ENCODE measurements around the gene VAPB.

VAPB gene

GRCh38 chr20:58463256-58463655 is 74.2 kb downstream of the VAPB start:
- no peak for DNase-seq (ENCODE audit: low read depth)

- DNase-seq (ENCODE audit: low read depth): no peak
Measured at GRCh38 chr20:58464838-58465237, 75.8 kb downstream of the VAPB start.

- DNase-seq (ENCODE audit: low read depth): no peak
Measured at GRCh38 chr20:58466095-58466708, 77.2 kb downstream of the VAPB start.

DNA sequence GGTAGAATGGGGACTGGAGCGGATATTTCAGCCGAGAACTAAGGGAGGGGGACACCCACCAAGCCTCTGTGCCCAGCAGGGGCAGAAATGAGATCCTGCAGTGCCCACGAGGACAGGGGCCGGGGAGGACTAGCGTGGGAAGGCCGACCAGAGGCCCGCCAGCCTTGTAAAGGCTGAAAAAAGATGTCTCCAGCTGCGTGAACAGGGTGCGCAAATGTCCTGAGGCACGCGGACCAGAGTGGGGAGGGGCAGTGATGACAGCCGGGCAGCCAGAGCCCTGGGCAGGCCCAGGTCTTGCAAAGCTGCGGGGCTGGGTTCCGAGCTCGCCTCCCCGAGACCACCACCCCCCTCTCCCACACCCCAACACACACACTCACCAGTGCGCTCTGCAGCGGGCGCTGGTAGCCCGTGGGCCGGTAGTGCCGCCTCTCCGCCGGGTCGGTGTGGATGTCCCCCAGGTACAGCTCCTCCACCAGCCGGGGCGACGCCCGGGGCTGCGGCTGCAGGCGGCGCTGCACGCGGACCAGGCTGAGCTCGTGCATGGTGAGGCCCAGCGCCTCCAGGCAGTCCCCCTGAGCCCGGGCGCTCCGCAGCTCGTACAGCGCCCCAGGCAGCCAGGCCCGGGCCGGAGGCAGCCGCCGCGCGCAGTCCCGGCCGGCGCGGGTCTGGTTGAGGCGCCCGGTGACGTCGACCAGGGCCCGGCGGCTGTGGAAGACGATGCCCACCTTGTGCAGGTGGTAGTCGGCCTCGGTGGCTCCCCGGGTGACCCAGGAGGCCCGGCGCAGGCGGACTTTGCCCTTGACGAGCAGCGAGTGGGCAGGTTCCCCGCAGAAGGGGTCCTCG is 77.9 kb downstream of the VAPB start:
- DNase-seq (ENCODE audit: low read depth): no peak

DNA sequence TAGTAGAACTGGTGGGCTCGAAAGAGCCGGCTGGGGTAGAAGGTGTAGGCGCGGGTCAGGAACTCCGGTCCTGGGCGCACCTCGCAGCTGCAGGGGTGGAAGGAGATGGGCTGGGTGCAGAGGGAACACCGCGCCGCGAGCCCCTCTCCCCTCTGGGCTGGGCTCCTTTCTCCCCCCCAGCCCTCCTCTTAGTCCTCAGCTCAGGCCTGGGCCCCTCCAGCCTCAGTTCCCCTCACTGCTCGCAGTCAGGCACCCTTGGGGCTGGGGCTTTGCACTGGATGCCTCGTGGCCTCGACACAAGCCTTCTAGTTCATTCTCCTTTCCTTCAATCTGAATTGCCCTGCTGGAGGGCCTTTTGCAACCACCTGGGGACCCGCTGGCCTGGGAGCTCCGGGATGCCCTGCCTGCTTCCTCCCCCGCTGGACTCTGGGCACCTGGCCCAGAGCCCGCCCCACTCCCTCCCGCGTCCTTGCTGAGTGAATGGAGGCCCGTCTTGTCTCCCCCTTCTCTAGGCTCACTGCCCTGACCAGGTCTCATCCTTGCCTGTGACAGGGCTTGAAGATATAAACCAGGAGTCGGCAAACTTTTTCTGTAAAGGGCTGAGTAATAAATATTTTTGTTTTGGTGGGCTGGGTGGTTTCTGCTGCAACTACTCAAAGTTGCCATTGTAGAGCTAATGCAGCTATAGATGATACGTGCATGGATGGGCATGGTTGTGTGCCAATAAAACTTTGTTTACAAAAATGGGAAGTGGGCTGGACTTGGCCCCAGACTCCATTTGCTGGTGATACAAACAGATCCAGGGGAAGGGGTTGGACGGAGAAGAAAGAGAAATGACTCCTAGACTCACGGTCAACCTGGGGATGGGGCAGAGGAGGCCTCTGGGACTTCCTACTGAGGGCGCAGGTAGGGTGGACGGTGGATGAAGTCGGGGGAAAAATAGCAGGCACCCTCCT is 78.8 kb downstream of the VAPB start:
- DNase-seq (ENCODE audit: low read depth): no peak

DNA sequence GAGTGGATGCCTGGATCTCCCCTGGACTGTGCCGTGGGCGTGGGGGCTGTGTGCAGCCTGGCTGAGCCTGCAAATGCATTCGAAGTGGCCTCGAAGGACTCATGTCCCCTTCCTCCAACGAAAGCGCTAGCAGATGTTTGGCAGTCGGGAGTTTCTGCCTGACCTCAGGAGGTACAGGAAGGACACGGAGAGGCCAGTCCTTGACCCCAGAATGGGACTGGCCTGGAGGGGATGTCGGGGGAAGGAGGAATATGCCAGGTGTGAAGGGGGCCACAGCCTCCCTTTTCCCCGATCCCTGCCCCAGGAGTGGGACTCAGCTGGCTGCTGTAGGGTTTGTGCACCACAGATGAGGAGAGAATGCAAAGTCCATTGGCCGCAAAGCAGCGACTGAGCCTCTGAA is 80.6 kb downstream of the VAPB start:
- no peak for DNase-seq (ENCODE audit: low read depth)

- no peak for DNase-seq (ENCODE audit: low read depth)
Measured at GRCh38 chr20:58470336-58471192, 81.5 kb downstream of the VAPB start.

DNA sequence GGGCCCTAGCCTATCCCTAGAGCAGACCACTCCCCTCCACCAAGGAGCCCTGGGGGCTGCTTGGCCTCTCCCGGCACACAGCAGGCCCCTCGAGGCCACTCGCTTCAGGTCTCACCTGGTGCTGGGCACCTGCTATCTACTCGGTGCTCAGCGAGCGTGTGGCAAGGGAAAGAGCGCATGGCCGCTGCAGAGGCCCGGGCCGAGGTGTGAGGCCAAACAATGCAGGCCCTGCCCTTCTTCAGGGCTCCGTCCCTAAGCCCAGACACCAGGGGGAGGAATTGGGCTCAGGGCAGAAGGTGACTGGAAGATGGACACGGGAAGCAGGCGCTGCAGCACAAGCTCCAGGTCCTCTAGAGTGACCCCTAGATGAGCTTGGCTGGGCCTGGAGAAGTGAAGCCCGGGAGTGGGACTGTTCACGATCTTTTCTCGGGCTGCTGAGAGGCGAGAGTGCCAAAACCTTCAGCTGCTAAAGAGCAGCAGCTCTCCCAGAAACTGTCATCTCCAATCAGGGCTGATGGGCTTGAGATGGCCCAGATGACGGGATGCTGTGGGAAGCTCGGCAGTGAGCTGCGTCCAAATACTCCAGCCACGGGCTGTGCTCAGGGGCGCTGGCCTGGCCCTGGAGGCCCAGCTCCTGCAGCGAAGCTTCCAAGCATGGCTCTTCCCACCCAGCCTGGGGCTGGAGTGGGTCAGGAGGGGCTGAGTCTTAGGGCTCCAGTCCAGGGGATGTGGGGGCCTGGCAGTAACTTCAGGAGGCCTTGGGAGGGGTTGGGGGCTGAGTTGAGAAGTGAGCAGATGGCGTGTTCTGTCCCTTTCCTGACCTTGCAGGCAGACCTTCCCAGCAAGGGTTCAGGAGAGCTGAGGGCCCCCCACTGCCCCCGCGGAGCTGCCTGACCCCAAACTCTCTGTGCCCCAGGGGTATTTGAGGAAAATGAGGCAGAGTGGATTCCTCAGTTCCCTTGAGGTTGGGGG is 82.5 kb downstream of the VAPB start:
- DNase-seq (ENCODE audit: low read depth): no peak

GRCh38 chr20:58472273-58473018 is 83.4 kb downstream of the VAPB start:
- no peak for DNase-seq (ENCODE audit: low read depth)

DNA sequence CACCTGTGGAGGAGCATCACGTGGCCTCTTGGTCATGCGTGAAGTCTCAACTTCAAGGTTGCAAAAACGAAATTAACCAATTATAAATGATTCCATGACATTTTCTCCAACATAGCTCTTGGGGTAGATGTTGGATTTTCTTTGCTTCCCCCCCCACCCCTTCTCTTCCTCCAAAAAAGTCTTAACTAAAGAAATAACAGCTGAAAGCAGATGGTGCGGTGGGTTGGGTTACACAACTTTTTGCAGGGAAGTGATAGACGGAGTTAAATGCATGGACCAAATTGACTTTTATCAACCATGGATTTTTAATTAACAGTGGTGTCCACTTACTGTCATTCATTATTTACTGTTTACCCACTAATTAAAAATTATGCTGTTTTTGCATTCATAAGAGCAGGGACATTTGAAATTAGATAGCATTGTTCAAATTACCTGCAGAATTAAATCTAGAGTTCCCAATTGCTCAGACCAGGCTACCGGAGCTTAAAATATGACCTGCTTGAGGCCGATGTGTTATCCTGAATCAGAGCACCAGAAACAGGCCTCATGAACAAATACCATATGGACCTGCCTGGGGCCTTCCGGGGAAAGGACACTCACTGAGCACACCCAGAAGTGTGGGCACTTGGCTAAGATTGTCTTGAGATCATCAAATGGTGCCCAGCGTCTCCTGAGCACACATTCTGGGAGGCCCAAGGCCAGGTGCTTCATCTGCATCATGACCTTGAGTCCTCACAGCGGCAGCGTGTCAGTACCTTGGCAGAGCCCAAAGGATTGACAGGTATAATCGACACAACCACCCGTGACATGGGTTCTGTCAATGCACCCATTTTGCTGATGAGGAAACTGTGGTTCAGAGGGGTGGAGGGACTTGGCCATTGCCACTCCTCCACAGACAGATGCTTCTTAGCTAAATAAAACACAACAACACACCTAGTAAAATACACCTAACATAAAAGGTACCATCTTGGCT is 84.7 kb downstream of the VAPB start:
- DNase-seq (ENCODE audit: low read depth): no peak

- DNase-seq (ENCODE audit: low read depth): no peak
Measured at GRCh38 chr20:58475466-58475865, 86.4 kb downstream of the VAPB start.

- DNase-seq (ENCODE audit: low read depth): no peak
Measured at GRCh38 chr20:58478141-58478805, 89.2 kb downstream of the VAPB start.

GRCh38 chr20:58479726-58480440 is 90.9 kb downstream of the VAPB start:
- DNase-seq (ENCODE audit: low read depth): no peak

DNA sequence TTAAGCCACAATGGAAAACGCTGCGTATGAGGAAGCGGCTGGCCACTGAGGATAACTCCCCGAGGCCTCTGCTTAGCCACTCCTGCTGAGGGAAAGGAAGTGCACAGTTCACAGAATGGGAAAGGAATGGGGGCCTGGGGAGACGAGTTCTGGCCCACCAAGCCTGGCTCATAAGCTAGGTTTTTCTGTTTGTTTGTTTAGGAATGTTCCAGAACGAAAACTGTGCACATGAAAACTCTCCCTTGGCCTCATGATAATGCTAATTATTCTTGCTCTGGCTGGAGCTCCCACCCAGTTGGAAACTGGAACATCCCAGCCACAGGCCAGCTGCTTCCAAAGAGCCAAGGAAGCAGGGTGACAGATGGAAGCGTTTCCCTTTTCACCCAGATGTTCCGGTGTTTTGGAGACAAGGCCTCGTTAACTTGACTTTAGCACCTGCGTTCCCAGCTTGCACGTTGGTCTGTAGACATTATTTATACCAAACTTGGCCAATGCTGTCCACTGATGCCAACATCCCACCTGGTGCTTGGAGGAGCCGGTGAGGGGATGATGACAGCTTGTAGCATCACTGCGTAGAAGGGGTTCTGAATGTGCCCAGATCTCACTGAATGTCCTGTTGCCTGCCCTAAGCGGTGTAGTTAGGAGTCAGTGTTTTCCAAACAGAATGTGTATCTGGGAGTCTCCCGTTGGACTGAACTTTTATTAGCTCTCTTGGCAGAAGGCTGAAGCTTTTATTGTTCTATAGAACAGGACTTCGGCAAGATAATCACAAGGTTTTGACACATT is 91.7 kb downstream of the VAPB start:
- DNase-seq (ENCODE audit: low read depth): no peak

DNA sequence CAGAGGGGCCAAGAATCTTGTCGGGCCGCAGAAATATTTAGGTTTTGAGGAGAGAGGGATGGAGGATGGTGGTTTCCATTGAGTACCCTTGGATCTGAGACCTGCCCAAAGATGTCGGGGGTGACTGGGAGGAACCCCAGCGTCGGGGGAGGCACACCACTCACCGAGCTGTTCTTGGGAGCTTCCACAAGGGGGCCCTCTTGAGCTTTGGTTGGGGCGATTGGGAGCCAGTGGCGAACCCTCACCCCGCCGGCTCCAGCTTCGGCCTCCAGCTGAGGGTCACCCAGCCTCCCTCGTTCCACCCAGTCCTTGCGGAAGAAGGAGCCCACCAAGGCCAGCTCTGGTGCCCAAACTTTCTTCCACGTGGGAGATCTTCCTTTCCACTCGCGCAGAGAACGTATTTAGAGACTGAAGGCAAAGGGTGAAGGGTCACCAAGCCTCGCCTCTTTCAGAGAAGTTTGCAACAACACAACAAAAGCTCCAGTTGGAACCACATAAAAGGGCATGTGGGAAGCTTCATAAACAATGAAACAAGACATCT is 92.5 kb downstream of the VAPB start:
- peak; percentile 48 for DNase-seq (ENCODE audit: low read depth)

GRCh38 chr20:58482416-58482815 is 93.4 kb downstream of the VAPB start:
- no peak for DNase-seq (ENCODE audit: low read depth)

Data from activated T-cell treated with anti-CD3 and anti-CD28 coated beads for 24 hours (primary cell).